ENCODE results near the gene FCRLB.

DNA sequence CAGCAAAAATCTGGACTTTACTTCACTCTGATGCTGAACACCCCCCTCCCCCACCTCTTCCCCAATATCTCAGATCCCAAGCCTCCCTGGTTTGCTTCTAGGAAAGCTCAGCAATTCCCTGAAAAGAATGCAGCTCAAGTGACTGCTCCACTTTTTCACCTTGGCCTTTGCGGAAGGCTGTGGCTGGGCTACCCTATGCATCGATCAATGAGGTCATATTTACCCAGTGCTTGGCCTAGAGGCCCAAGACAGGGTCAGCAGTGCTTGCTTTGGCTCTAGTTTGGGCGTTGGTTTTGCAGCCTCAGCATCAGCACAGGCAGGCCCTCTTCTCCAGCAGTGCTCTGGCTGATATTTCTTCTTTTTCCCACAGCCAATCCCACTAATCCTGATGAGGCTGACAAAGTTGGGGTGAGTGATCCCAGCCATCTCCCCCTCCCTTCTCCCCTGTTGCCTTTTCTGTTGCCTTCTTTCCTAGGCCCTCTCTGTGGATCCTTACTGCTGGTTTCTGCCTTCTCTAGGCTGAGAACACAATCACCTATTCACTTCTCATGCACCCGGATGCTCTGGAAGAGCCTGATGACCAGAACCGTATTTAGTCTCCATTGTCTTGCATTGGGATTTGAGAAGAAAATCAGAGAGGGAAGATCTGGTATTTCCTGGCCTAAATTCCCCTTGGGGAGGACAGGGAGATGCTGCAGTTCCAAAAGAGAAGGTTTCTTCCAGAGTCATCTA is 44.2 kb upstream of the FCRLB start:
- TF ChIP-seq, protein P1, sequence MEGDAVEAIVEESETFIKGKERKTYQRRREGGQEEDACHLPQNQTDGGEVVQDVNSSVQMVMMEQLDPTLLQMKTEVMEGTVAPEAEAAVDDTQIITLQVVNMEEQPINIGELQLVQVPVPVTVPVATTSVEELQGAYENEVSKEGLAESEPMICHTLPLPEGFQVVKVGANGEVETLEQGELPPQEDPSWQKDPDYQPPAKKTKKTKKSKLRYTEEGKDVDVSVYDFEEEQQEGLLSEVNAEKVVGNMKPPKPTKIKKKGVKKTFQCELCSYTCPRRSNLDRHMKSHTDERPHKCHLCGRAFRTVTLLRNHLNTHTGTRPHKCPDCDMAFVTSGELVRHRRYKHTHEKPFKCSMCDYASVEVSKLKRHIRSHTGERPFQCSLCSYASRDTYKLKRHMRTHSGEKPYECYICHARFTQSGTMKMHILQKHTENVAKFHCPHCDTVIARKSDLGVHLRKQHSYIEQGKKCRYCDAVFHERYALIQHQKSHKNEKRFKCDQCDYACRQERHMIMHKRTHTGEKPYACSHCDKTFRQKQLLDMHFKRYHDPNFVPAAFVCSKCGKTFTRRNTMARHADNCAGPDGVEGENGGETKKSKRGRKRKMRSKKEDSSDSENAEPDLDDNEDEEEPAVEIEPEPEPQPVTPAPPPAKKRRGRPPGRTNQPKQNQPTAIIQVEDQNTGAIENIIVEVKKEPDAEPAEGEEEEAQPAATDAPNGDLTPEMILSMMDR (IDR thresholded peaks at IDR 0.05): no peak
- TF ChIP-seq POLR2A (IDR thresholded peaks at IDR 0.05) (no peak), EP300 (IDR thresholded peaks at IDR 0.05) (no peak), POLR2AphosphoS5 (IDR thresholded peaks at IDR 0.05) (no peak)
